HepG2 (cell line): ENCODE results near the gene NEURL2. TPM values are rescaled to one million over a fixed set of nuclear protein-coding genes. Genes with fewer than 3 reads are reported as not detected.

Experiments used
- AKAP8 ChIP-seq: sonication (generic); formaldehyde crosslinking; IDR thresholded peaks from 2 replicates; pipeline ENCODE4 v1.5.1; 2020; ENCODE audit warnings: mild to moderate bottlenecking, missing genetic modification reagents
- CREB1 ChIP-seq, 2 experiments: fragments of 450-650 bp in 1 of 2; IDR thresholded peaks; 2 replicates each; pipeline ENCODE4 v1.6.1; 2016 to 2017; ENCODE audit warnings: control low read depth in 1 of 2, mild to moderate bottlenecking in 1 of 2, missing compliant biosample characterization in 1 of 2, missing genetic modification characterization in 1 of 2
- EEA1 ChIP-seq: sonication (generic); formaldehyde crosslinking; IDR thresholded peaks from 2 replicates; pipeline ENCODE4 v1.5.1; 2020; ENCODE audit warnings: mild to moderate bottlenecking, missing genetic modification reagents, borderline replicate concordance
- FOXC1 ChIP-seq: sonication (generic); formaldehyde crosslinking; IDR thresholded peaks from 2 replicates; pipeline ENCODE4 v1.8.0; 2022; ENCODE audit warnings: mild to moderate bottlenecking, missing genetic modification reagents, borderline replicate concordance
- HBP1 ChIP-seq: IDR thresholded peaks from 2 replicates; pipeline ENCODE4 v1.6.1; 2016; ENCODE audit warnings: low read depth, control low read depth
- IKZF1 ChIP-seq: fragments of 450-650 bp; IDR thresholded peaks from 2 replicates; pipeline ENCODE4 v1.7.1; 2016
- IRX3 ChIP-seq: sonication (generic); formaldehyde crosslinking; IDR thresholded peaks from 2 replicates; pipeline ENCODE4 v1.8.1; 2023; ENCODE audit warnings: mild to moderate bottlenecking, low read depth, missing genetic modification reagents, borderline replicate concordance
- NFIB ChIP-seq: sonication (generic); formaldehyde crosslinking; IDR thresholded peaks from 2 replicates; pipeline ENCODE4 v1.9.0; 2021; ENCODE audit warnings: missing genetic modification reagents, mild to moderate bottlenecking, borderline replicate concordance
- NFRKB ChIP-seq: fragments of 450-650 bp; IDR thresholded peaks from 2 replicates; pipeline ENCODE4 v1.6.1; 2017
- PHF8 ChIP-seq: sonication (generic); formaldehyde crosslinking; IDR thresholded peaks from 2 replicates; pipeline ENCODE4 v1.5.0; 2020; ENCODE audit warnings: missing genetic modification reagents
- RAD51 ChIP-seq: fragments of 450-650 bp; IDR thresholded peaks from 2 replicates; pipeline ENCODE4 v1.6.1; 2016; ENCODE audit warnings: borderline replicate concordance
- RBM22 ChIP-seq: fragments of 200-400 bp; formaldehyde crosslinking; optimal IDR thresholded peaks from 2 replicates; pipeline ENCODE3; 2017; ENCODE audit warnings: mild to moderate bottlenecking, low read length, moderate library complexity
- RNF2 ChIP-seq: fragments of 450-650 bp; conservative IDR thresholded peaks from 2 replicates; pipeline ENCODE4 v1.6.1; 2016; ENCODE audit warnings: low read depth
- SATB2 ChIP-seq: sonication (generic); formaldehyde crosslinking; IDR thresholded peaks from 2 replicates; pipeline ENCODE4 v1.5.0; 2020; ENCODE audit warnings: missing genetic modification reagents
- SIX1 ChIP-seq: sonication (generic); formaldehyde crosslinking; IDR thresholded peaks from 2 replicates; pipeline ENCODE4 v1.4.0; 2020; ENCODE audit warnings: missing genetic modification reagents, borderline replicate concordance
- TP53 ChIP-seq: sonication (generic); formaldehyde crosslinking; conservative IDR thresholded peaks from 2 replicates; pipeline ENCODE4 v1.4.0; 2020; ENCODE audit warnings: missing genetic modification reagents
- ZFP36 ChIP-seq: fragments of 150-350 bp; IDR thresholded peaks from 2 replicates; pipeline ENCODE4 v1.6.1; 2018; ENCODE audit warnings: borderline replicate concordance, low read length, low read depth; ENCODE audit not compliant: partially characterized antibody
- ZFP90 ChIP-seq: sonication (generic); formaldehyde crosslinking; IDR thresholded peaks from 2 replicates; pipeline ENCODE4 v1.8.0; 2022; ENCODE audit warnings: missing genetic modification reagents, mild to moderate bottlenecking, inconsistent platforms, borderline replicate concordance
- ZNF138 ChIP-seq: sonication (generic); formaldehyde crosslinking; IDR thresholded peaks from 2 replicates; pipeline ENCODE4 v1.5.0; 2020; ENCODE audit warnings: mild to moderate bottlenecking, low read depth, missing genetic modification reagents
- ZNF160 ChIP-seq: sonication (generic); formaldehyde crosslinking; IDR thresholded peaks from 2 replicates; pipeline ENCODE4 v1.8.0; 2022; ENCODE audit warnings: mild to moderate bottlenecking, inconsistent platforms, missing genetic modification reagents
- ZNF558 ChIP-seq: sonication (generic); formaldehyde crosslinking; IDR thresholded peaks from 2 replicates; pipeline ENCODE4 v1.9.0; 2022; ENCODE audit warnings: mild to moderate bottlenecking, missing genetic modification reagents, borderline replicate concordance
- ZNF564 ChIP-seq: sonication (generic); formaldehyde crosslinking; IDR thresholded peaks from 2 replicates; pipeline ENCODE4 v1.8.1; 2023; ENCODE audit warnings: mild to moderate bottlenecking, missing genetic modification reagents
- ZNF577 ChIP-seq: sonication (generic); formaldehyde crosslinking; IDR thresholded peaks from 2 replicates; pipeline ENCODE4 v1.4.0; 2020; ENCODE audit warnings: mild to moderate bottlenecking, low read depth, missing genetic modification reagents, borderline replicate concordance
- ZNF724P ChIP-seq: sonication (generic); formaldehyde crosslinking; IDR thresholded peaks from 2 replicates; pipeline ENCODE4 v1.8.0; 2022; ENCODE audit warnings: missing genetic modification reagents, borderline replicate concordance
- ZSCAN20 ChIP-seq: sonication (generic); formaldehyde crosslinking; IDR thresholded peaks from 2 replicates; pipeline ENCODE4 v1.4.0; 2020; ENCODE audit warnings: missing genetic modification reagents, mild to moderate bottlenecking, borderline replicate concordance
- polyA plus RNA-seq, 8 experiments: library from polyadenylated mRNA; depleted of rRNA in 3 of 8; stranded (reverse) in 7 of 8; unstranded in 1 of 8; fragments of >200 nt; fragmentation: Illumina TruSeq in 4 of 8; extraction: Trizol in 4 of 8; gene quantifications; 2 replicates each; pipeline versions ENCODE4 v1.2.1 to v1.2.3, GENCODE V29; 2011 to 2016; ENCODE audit warnings: low read depth in 4 of 8, missing spikeins in 1 of 8, mixed read lengths in 1 of 8; ENCODE audit not compliant: insufficient read depth in 1 of 8
- total RNA-seq, 5 experiments: library from RNA; depleted of rRNA; stranded (reverse); fragments of >200 nt; fragmentation: Illumina TruSeq; extraction: Trizol; gene quantifications; 2 replicates each; pipeline ENCODE4 v1.2.3, GENCODE V29; 2016; ENCODE audit warnings: low read depth in 1 of 5
- TF ChIP-seq, protein P1 (sequence below): IDR thresholded peaks from 2 replicates; pipeline ENCODE4 v1.6.1; 2012; ENCODE audit warnings: inconsistent platforms
- TF ChIP-seq, protein P2 (sequence below): sonication (generic); formaldehyde crosslinking; IDR thresholded peaks from 2 replicates; pipeline ENCODE4 v1.4.0; 2020; ENCODE audit warnings: missing genetic modification reagents

Gene NEURL2
- total and polyA plus RNA-seq, 2 of the 13 experiments (the other 11 are each of a cell fraction or from before 2014, with no cell fraction given): 7.2 to 9.7 TPM

- TF ChIP-seq IRX3 (CRISPR knock-in tag): peak; percentile 93
- 0 out of 2 replicates have a peak, but pooled peaks have one; percentile 11 for TF ChIP-seq HBP1 (CRISPR knock-in tag)
- peak; percentile 96 for TF ChIP-seq ZNF160 (CRISPR knock-in tag)
- TF ChIP-seq TP53 (CRISPR knock-in tag): no peak; the same call in 1 of the 2 replicates
- TF ChIP-seq RNF2: no peak
- peak; percentile 87 for TF ChIP-seq ZNF138 (CRISPR knock-in tag)
- 0 out of 2 replicates have a peak, but pooled peaks have one; percentile 22 for TF ChIP-seq ZNF558 (CRISPR knock-in tag)
- TF ChIP-seq AKAP8: peak; percentile 96
- peak; percentile 64; the same call in 1 of the 2 replicates for TF ChIP-seq ZNF564 (CRISPR knock-in tag)
- TF ChIP-seq NFIB: no peak
- TF ChIP-seq PHF8 (CRISPR knock-in tag): peak; percentile 90
- TF ChIP-seq CREB1 (IDR thresholded peaks at IDR 0.05): peak; percentile 72
- no peak for TF ChIP-seq CREB1 (CRISPR knock-in tag; IDR thresholded peaks at IDR 0.05)
- no peak; the same call in 1 of the 2 replicates for TF ChIP-seq SATB2 (CRISPR knock-in tag)
- TF ChIP-seq ZFP36: no peak
- peak; percentile 15; the same call in 1 of the 2 replicates for TF ChIP-seq ZFP90
- peak; percentile 84 for TF ChIP-seq ZNF724P (CRISPR knock-in tag)
- peak; percentile 98; the same call in 1 of the 2 replicates for TF ChIP-seq EEA1 (CRISPR knock-in tag)
- peak; percentile 64 for TF ChIP-seq RBM22
- no peak for TF ChIP-seq IKZF1
- peak; percentile 14; the same call in 1 of the 2 replicates for TF ChIP-seq SIX1
- TF ChIP-seq RAD51: peak; percentile 49; the same call in 1 of the 2 replicates
- TF ChIP-seq ZNF577 (CRISPR knock-in tag): no peak
- peak; percentile 94; the same call in 1 of the 2 replicates for TF ChIP-seq ZSCAN20
- TF ChIP-seq FOXC1: peak; percentile 96; the same call in 1 of the 2 replicates
- TF ChIP-seq, protein P1, sequence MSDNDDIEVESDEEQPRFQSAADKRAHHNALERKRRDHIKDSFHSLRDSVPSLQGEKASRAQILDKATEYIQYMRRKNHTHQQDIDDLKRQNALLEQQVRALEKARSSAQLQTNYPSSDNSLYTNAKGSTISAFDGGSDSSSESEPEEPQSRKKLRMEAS: peak; percentile 86
- TF ChIP-seq, protein P2, sequence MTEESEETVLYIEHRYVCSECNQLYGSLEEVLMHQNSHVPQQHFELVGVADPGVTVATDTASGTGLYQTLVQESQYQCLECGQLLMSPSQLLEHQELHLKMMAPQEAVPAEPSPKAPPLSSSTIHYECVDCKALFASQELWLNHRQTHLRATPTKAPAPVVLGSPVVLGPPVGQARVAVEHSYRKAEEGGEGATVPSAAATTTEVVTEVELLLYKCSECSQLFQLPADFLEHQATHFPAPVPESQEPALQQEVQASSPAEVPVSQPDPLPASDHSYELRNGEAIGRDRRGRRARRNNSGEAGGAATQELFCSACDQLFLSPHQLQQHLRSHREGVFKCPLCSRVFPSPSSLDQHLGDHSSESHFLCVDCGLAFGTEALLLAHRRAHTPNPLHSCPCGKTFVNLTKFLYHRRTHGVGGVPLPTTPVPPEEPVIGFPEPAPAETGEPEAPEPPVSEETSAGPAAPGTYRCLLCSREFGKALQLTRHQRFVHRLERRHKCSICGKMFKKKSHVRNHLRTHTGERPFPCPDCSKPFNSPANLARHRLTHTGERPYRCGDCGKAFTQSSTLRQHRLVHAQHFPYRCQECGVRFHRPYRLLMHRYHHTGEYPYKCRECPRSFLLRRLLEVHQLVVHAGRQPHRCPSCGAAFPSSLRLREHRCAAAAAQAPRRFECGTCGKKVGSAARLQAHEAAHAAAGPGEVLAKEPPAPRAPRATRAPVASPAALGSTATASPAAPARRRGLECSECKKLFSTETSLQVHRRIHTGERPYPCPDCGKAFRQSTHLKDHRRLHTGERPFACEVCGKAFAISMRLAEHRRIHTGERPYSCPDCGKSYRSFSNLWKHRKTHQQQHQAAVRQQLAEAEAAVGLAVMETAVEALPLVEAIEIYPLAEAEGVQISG (CRISPR knock-in tag): peak; percentile 87
- peak; percentile 97 for TF ChIP-seq NFRKB
Observed at GRCh38 chr20:45934586-45935415, 43.8 kb upstream of the NEURL2 start, which contains the start of gene PCIF1 (continued).
